COLO668 (cell line): ENCODE results near the gene FBXL7.

ENCODE experiments used
- DNase-seq: peaks from one replicate; lab custom pipeline; 2025; ENCODE audit not compliant: unreplicated experiment; lab: John Stamatoyannopoulos, UW

The FBXL7 gene

GRCh38 chr5:15538516-15538915 is 38.5 kb downstream of the FBXL7 start:
- DNase-seq = no peak

GRCh38 chr5:15539951-15540350 is 40.0 kb downstream of the FBXL7 start:
- no peak for DNase-seq

- DNase-seq = no peak
These were observed 44.1 kb downstream of the FBXL7 start for GRCh38 chr5:15544039-15544438.

- DNase-seq = no peak
These were observed 45.1 kb downstream of the FBXL7 start for GRCh38 chr5:15545082-15545481.

GRCh38 chr5:15547261-15547839 is 47.4 kb downstream of the FBXL7 start:
- no peak for DNase-seq

GRCh38 chr5:15549961-15550360 is 50.0 kb downstream of the FBXL7 start:
- DNase-seq = no peak

GRCh38 chr5:15550502-15551112 is 50.6 kb downstream of the FBXL7 start:
- no peak for DNase-seq

- DNase-seq = no peak
These were observed 51.1 kb downstream of the FBXL7 start for GRCh38 chr5:15551113-15551504.

GRCh38 chr5:15554542-15554941 is 54.6 kb downstream of the FBXL7 start:
- DNase-seq = no peak

- no peak for DNase-seq
These were observed 55.2 kb downstream of the FBXL7 start for GRCh38 chr5:15555176-15555575.

- no peak for DNase-seq
These were observed 58.3 kb downstream of the FBXL7 start for GRCh38 chr5:15558240-15558639.

- DNase-seq = no peak
These were observed 58.7 kb downstream of the FBXL7 start for GRCh38 chr5:15558681-15559080.

- no peak for DNase-seq
These were observed 60.4 kb downstream of the FBXL7 start for GRCh38 chr5:15560421-15560820.

GRCh38 chr5:15564523-15564922 is 64.5 kb downstream of the FBXL7 start:
- no peak for DNase-seq

- DNase-seq = no peak
These were observed 65.0 kb downstream of the FBXL7 start for GRCh38 chr5:15564957-15565356.

- DNase-seq = no peak
These were observed 66.3 kb downstream of the FBXL7 start for GRCh38 chr5:15566306-15566705.

- DNase-seq = no peak
These were observed 66.8 kb downstream of the FBXL7 start for GRCh38 chr5:15566789-15567188.

- no peak for DNase-seq
These were observed 70.5 kb downstream of the FBXL7 start for GRCh38 chr5:15570491-15570890.

- no peak for DNase-seq
These were observed 71.1 kb downstream of the FBXL7 start for GRCh38 chr5:15571081-15571480.

GRCh38 chr5:15571618-15572017 is 71.6 kb downstream of the FBXL7 start:
- DNase-seq = no peak

GRCh38 chr5:15573590-15573989 is 73.6 kb downstream of the FBXL7 start:
- no peak for DNase-seq

GRCh38 chr5:15574128-15574527 is 74.1 kb downstream of the FBXL7 start:
- no peak for DNase-seq

- DNase-seq = no peak
These were observed 74.9 kb downstream of the FBXL7 start for GRCh38 chr5:15574806-15575325.
